PC-9 (cell line): ENCODE results near the gene SDHA. TPM values are rescaled to one million over a fixed set of nuclear protein-coding genes. Genes with fewer than 3 reads are reported as not detected.
"Not testable (repeated sequence)": the region's sequence is repeated elsewhere in the genome, so short reads cannot be mapped to it uniquely, and the experiment has no call there.

ENCODE experiments used
- BruUV-seq: library from RNA; stranded (reverse); fragments of 400-500 nt; replicated peaks from 2 replicates; lab custom pipeline; 2021; lab: Mats Ljungman, UMichigan
- CTCF ChIA-PET: fragments of 300-600 bp; sonication (Branson Sonifier 250); formaldehyde crosslinking; loops from one replicate; lab custom pipeline; 2022; ENCODE audit warnings: antibody characterized with exemption; lab: Charles Lee
- POLR2A ChIA-PET: fragments of 300-600 bp; sonication (Branson Sonifier 250); formaldehyde crosslinking; loops from one replicate; lab custom pipeline; 2022; ENCODE audit warnings: antibody characterized with exemption; ENCODE audit not compliant: unreplicated experiment; lab: Charles Lee
- DNase-seq, 2 experiments: peaks; one replicate each; pipeline versions ENCODE4 v3.0.0 to v3.0.0-alpha.2; 2015 to 2022; ENCODE audit warnings: mixed read lengths in 1 of 2
- H2AFZ ChIP-seq: fragments of 200-600 bp; sonication (generic); 2 replicates; pipeline ENCODE4 v1.8.1; 2017; ENCODE audit warnings: antibody characterized with exemption
- H3F3A ChIP-seq: fragments of 200-600 bp; sonication (generic); 2 replicates; pipeline ENCODE4 v1.8.1; 2017; ENCODE audit warnings: antibody characterized with exemption, mild to moderate bottlenecking, low read depth; ENCODE audit not compliant: insufficient read depth
- H3K27ac ChIP-seq: fragments of 200-600 bp; sonication (generic); 2 replicates; pipeline ENCODE4 v1.6.1; 2016; ENCODE audit warnings: mixed run types
- H3K27me3 ChIP-seq: fragments of 200-600 bp; sonication (generic); 2 replicates; pipeline ENCODE4 v1.6.1; 2016; ENCODE audit warnings: low read depth, mixed run types; ENCODE audit not compliant: insufficient read depth
- H3K36me3 ChIP-seq: fragments of 200-600 bp; sonication (generic); 2 replicates; pipeline ENCODE4 v1.6.1; 2016; ENCODE audit warnings: low read depth, mixed run types
- H3K4me1 ChIP-seq: fragments of 200-600 bp; sonication (generic); replicated peaks from 2 replicates; pipeline ENCODE4 v1.6.1; 2016; ENCODE audit warnings: mixed run types; ENCODE audit not compliant: insufficient read depth
- H3K4me2 ChIP-seq: fragments of 200-600 bp; sonication (generic); 2 replicates; pipeline ENCODE4 v1.6.1; 2017; ENCODE audit warnings: mixed run types
- H3K4me3 ChIP-seq: fragments of 200-600 bp; sonication (generic); 2 replicates; pipeline ENCODE4 v1.6.1; 2016; ENCODE audit warnings: mixed run types
- H3K79me2 ChIP-seq: fragments of 200-600 bp; sonication (generic); 2 replicates; pipeline ENCODE4 v1.6.1; 2017; ENCODE audit warnings: low read depth, mixed run types
- H3K9me2 ChIP-seq: fragments of 200-600 bp; sonication (generic); 2 replicates; pipeline ENCODE4 v1.8.1; 2017; ENCODE audit warnings: mild to moderate bottlenecking; ENCODE audit not compliant: insufficient read depth
- H3K9me3 ChIP-seq: fragments of 200-600 bp; sonication (generic); 2 replicates; pipeline ENCODE4 v1.8.1; 2016; ENCODE audit warnings: low read depth; ENCODE audit not compliant: insufficient read depth
- H4K20me1 ChIP-seq: fragments of 200-600 bp; sonication (generic); 2 replicates; pipeline ENCODE4 v1.8.1; 2017; ENCODE audit not compliant: insufficient read depth
- CTCF ChIP-seq: fragments of 200-600 bp; sonication (generic); conservative IDR thresholded peaks from 2 replicates; pipeline ENCODE4 v1.6.1; 2017; ENCODE audit warnings: mixed run types, antibody characterized with exemption, mild to moderate bottlenecking, moderate library complexity
- EZH2 ChIP-seq: fragments of 200-600 bp; sonication (generic); IDR thresholded peaks from 2 replicates; pipeline ENCODE4 v1.8.0; 2017; ENCODE audit warnings: antibody characterized with exemption, low read depth
- intact Hi-C: fragments of 100-400 bp; cut with micrococcal nuclease; formaldehyde crosslinking; loops from one replicate; pipeline ENCODE4 v1.10.0; 2022; ENCODE audit not compliant: unreplicated experiment
- total RNA-seq: library from RNA; stranded (reverse); gene quantifications from 2 replicates; pipeline ENCODE4 v1.2.3, GENCODE V29; 2021

SDHA gene
- total RNA-seq, 1 experiment from 2014 or later: 347 TPM

- ChIA-PET CTCF (no interaction called here), POLR2A (interaction anchor here (0.6 kb wide), 1 partner anchor 11 kb away, joined by 3 read pairs; no protein-coding TSS in a partner anchor)
- no peak overlapping the region for H3K4me3 ChIP-seq
- DNase-seq: no peak
- H3K4me1 ChIP-seq: no peaks in the 10 kb centered on the region
- H2AFZ ChIP-seq: no peak overlapping the region
- no peaks in the 10 kb centered on the region for H3K9me2 ChIP-seq
- TF ChIP-seq CTCF (no peak), EZH2 (no peak)
- no peak overlapping the region for H3K27ac ChIP-seq
- H3K79me2 ChIP-seq: no peaks in the 10 kb centered on the region
- peaks cover 23% of the 10 kb centered on the region for H3K36me3 ChIP-seq
- peaks cover 24% of the 10 kb centered on the region for H3F3A ChIP-seq
- H3K27me3 ChIP-seq: no peaks in the 10 kb centered on the region
- no peaks in the 10 kb centered on the region for H3K9me3 ChIP-seq
- no TSS peak for BruUV-seq
- intact Hi-C loops: no loop called here
- H3K4me2 ChIP-seq: no peak overlapping the region
- H4K20me1 ChIP-seq: no peaks in the 10 kb centered on the region
Measured at GRCh38 chr5:257148-257547, 39.0 kb downstream of the SDHA start.

- H3K36me3 ChIP-seq, H3K27me3 ChIP-seq, H3K9me3 ChIP-seq, H4K20me1 ChIP-seq, CTCF ChIA-PET, H3K79me2 ChIP-seq, H2AFZ ChIP-seq, H3K9me2 ChIP-seq: not testable (repeated sequence)
- Histone ChIP-seq H3K4me2 (peak overlapping the region; percentile 72), H3F3A (peaks cover 22% of the 10 kb centered on the region), H3K27ac (peak overlapping the region; percentile 87), H3K4me1 (peaks cover 23% of the 10 kb centered on the region), H3K4me3 (peak overlapping the region; percentile 22; the same call in 1 of the 2 replicates)
- TSS peak; percentile 94 for BruUV-seq
- intact Hi-C loops: loop anchor here (1.0 kb wide), 2 partner anchors 8 to 216 kb away; partner anchors contain the start of gene PDCD6
- POLR2A ChIA-PET: interaction anchor here (0.5 to 0.6 kb wide), 4 partner anchors 15 to 142 kb away, joined by 3 to 10 read pairs (median 4); partner anchors contain the start of gene AHRR
- DNase-seq: peak; percentile 78 to 100
Measured at GRCh38 chr5:263275-263974, 45.3 kb downstream of the SDHA start.

GRCh38 chr5:264338-264737 is 46.2 kb downstream of the SDHA start:
- TF ChIP-seq EZH2 (no peak), CTCF (no peak)
- DNase-seq: no peak
- H3K4me1 ChIP-seq: peaks cover 23% of the 10 kb centered on the region
- no peaks in the 10 kb centered on the region; the same call in 1 of the 2 replicates for H3K79me2 ChIP-seq
- no peak overlapping the region for H2AFZ ChIP-seq
- no peaks in the 10 kb centered on the region for H3K27me3 ChIP-seq
- POLR2A ChIA-PET: no interaction called here
- no TSS peak for BruUV-seq
- no peaks in the 10 kb centered on the region for H3K9me3 ChIP-seq
- H3F3A ChIP-seq: peaks cover 20% of the 10 kb centered on the region
- peak overlapping the region; percentile 22; the same call in 1 of the 2 replicates for H3K4me3 ChIP-seq
- peak overlapping the region; percentile 72 for H3K4me2 ChIP-seq
- peak overlapping the region; percentile 87 for H3K27ac ChIP-seq
- intact Hi-C loops: no loop called here
- CTCF ChIA-PET: no interaction called here
- H3K9me2 ChIP-seq: no peaks in the 10 kb centered on the region
- H4K20me1 ChIP-seq: no peaks in the 10 kb centered on the region
- no peaks in the 10 kb centered on the region for H3K36me3 ChIP-seq

GRCh38 chr5:266311-267026 is 48.3 kb downstream of the SDHA start:
- H3K9me3 ChIP-seq, H3K4me3 ChIP-seq, H4K20me1 ChIP-seq, H3K27ac ChIP-seq, CTCF ChIA-PET, H3K4me2 ChIP-seq, H3K79me2 ChIP-seq, intact Hi-C loops, BruUV-seq, H3K36me3 ChIP-seq, H3K27me3 ChIP-seq, H2AFZ ChIP-seq, DNase-seq, H3K9me2 ChIP-seq: not testable (repeated sequence)
- Histone ChIP-seq H3K4me1 (peaks cover 28% of the 10 kb centered on the region), H3F3A (peaks cover 23% of the 10 kb centered on the region)
- POLR2A ChIA-PET: interaction anchor here (0.7 kb wide), 1 partner anchor 18 kb away, joined by 6 read pairs; no protein-coding TSS in a partner anchor
